Transverse colon (tissue), 4 donors: ENCODE data around the gene LMO4. TPM values are rescaled to one million over a fixed set of nuclear protein-coding genes. Genes with fewer than 3 reads are reported as not detected.

Source experiments
- DNase-seq: peaks from one replicate; pipeline ENCODE4 v3.0.0-alpha.2; 2019
- H3K27ac ChIP-seq, 4 donors: fragments of 200-600 bp; sonication (generic); 2 replicates each; pipeline ENCODE4 v1.5.1; 2016 to 2018; ENCODE audit warnings: inconsistent platforms in 4 of 4
- H3K27me3 ChIP-seq: fragments of 200-600 bp; sonication (generic); 2 replicates; pipeline ENCODE4 v1.5.1; 2017; ENCODE audit warnings: inconsistent platforms
- H3K36me3 ChIP-seq, 4 donors: fragments of 200-600 bp; sonication (generic); 2 replicates each; pipeline ENCODE4 v1.5.1; 2017 to 2019; ENCODE audit warnings: inconsistent platforms in 4 of 4
- H3K4me1 ChIP-seq, 4 donors: fragments of 200-600 bp; sonication (generic); 2 replicates each; pipeline ENCODE4 v1.5.1; 2017 to 2020; ENCODE audit warnings: inconsistent platforms in 4 of 4
- H3K4me3 ChIP-seq, 4 donors: fragments of 200-600 bp; sonication (generic); 1 replicate in 1 of 4; 2 replicates in 3 of 4; pipeline versions ENCODE4 v1.5.1 to v1.6.1; 2017 to 2019; ENCODE audit warnings: inconsistent platforms in 4 of 4
- H3K9me3 ChIP-seq, 2 donors: fragments of 200-600 bp; sonication (generic); 2 replicates each; pipeline ENCODE4 v1.5.1; 2017 to 2019; ENCODE audit warnings: inconsistent platforms in 2 of 2
- EP300 ChIP-seq: sonication (generic); formaldehyde crosslinking; IDR thresholded peaks from one replicate; pipeline ENCODE4 v1.6.1; 2017; ENCODE audit warnings: antibody characterized with exemption, low read depth
- POLR2A ChIP-seq: fragments of 450-650 bp; IDR thresholded peaks from one replicate; pipeline ENCODE4 v1.6.1; 2016; ENCODE audit warnings: antibody characterized with exemption, mild to moderate bottlenecking, moderate library complexity
- POLR2AphosphoS5 ChIP-seq, 3 donors: sonication (generic); formaldehyde crosslinking; IDR thresholded peaks; one replicate each; pipeline ENCODE4 v1.6.1; 2016; ENCODE audit warnings: antibody characterized with exemption in 3 of 3
- WGBS, 2 donors: methylation state at CpG; one replicate each; pipeline ENCODE4 v1.1.5; 2018; ENCODE audit warnings: low coverage in 1 of 2; 5-methylcytosine and 5-hydroxymethylcytosine counted together
- in situ Hi-C, 4 donors: fragments of 200-750 bp; cut with MboI; loops; one replicate each; pipeline versions ENCODE4 v1.15.0 to v1.15.1; 2017; ENCODE audit warnings: low sequenced_read_pairs in 3 of 4, low pct_ligation_motif_present in 1 of 4, low pct_unique_long_range_greater_than_20kb in 1 of 4
- intact Hi-C: fragments of 100-400 bp; cut with DNase I; formaldehyde crosslinking; loops from one replicate; pipeline ENCODE4 v1.15.1; 2023; ENCODE audit warnings: low total_unique reads
- total RNA-seq, 4 donors: library from RNA; depleted of rRNA; stranded (reverse); fragments of >200 nt; gene quantifications; one replicate each; pipeline ENCODE4 v1.1.0, GENCODE V29; 2016
- TF ChIP-seq, protein P1 (sequence below), 5 experiments: fragments of 200-600 bp in 3 of 5; fragments of 450-650 bp in 2 of 5; sonication (generic) in 3 of 5; IDR thresholded peaks; 1 replicate in 2 of 5; 2 replicates in 3 of 5; pipeline ENCODE4 v1.5.1; 2016 to 2017; ENCODE audit warnings: antibody characterized with exemption in 5 of 5, inconsistent platforms in 3 of 5, mild to moderate bottlenecking in 2 of 5, moderate library complexity in 1 of 5

Gene LMO4
- total RNA-seq, 4 donors from 2014 or later: 8.4 to 22.4 (median 16.4) TPM

DNA sequence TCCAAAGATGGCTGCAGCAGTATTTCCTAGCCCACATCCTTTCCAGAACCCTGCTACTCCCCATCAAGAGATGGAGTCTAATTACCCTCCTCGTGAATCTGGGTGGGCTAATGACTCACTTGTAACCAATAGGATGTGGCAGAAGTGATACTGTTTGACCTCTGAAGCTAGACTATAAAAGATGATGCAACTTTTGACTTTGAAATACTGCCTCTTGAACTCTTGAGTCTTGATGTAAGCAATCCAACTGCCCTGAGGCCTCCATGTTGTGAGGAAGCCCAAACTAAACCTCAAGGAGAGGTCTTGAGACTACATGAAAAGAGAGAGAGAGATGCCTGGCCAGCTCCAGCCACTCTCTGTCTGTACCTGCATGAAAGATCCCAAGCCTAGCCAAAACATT, 29.5 kb downstream of the LMO4 start:
- no peak for TF ChIP-seq POLR2AphosphoS5 (IDR thresholded peaks at IDR 0.05)
- TF ChIP-seq, protein P1, sequence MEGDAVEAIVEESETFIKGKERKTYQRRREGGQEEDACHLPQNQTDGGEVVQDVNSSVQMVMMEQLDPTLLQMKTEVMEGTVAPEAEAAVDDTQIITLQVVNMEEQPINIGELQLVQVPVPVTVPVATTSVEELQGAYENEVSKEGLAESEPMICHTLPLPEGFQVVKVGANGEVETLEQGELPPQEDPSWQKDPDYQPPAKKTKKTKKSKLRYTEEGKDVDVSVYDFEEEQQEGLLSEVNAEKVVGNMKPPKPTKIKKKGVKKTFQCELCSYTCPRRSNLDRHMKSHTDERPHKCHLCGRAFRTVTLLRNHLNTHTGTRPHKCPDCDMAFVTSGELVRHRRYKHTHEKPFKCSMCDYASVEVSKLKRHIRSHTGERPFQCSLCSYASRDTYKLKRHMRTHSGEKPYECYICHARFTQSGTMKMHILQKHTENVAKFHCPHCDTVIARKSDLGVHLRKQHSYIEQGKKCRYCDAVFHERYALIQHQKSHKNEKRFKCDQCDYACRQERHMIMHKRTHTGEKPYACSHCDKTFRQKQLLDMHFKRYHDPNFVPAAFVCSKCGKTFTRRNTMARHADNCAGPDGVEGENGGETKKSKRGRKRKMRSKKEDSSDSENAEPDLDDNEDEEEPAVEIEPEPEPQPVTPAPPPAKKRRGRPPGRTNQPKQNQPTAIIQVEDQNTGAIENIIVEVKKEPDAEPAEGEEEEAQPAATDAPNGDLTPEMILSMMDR (IDR thresholded peaks at IDR 0.05): no peak
- no peak for TF ChIP-seq POLR2A
- TF ChIP-seq EP300: no peak
- in situ Hi-C loops (no loop called here), intact Hi-C loops (no loop called here)
- H3K4me1 ChIP-seq: no peaks in the 10 kb centered on the region
- no peak for DNase-seq
- 78% methylated on average over 1 of the region's 1 CpG; no CpG with 5 or more reads in 1 of the 2 donors for WGBS, 2 donors
- no peak overlapping the region for H3K4me3 ChIP-seq
- no peak overlapping the region for H3K27ac ChIP-seq
- no peaks in the 10 kb centered on the region for H3K27me3 ChIP-seq
- H3K36me3 ChIP-seq: no peaks in the 10 kb centered on the region
- no peaks in the 10 kb centered on the region for H3K9me3 ChIP-seq

DNA sequence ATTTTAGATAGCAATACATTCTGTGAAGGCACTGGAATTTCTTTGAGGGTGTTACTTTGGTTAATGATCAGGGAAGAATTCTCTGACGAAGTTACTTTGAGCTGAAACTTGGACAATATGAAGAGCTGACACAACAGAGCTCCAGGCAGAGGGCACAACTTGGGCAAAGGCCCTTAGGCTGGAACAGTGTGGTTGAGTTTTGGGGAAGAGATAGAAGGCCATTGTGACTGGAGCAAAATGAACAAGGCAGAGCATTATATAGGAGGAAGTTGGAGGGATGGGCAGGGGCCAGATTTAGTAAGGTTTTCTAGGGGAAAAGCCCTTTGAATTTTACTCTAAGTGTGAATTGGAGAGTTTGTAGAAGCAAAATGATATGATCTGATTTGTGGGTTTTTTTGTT, 30.9 kb downstream of the LMO4 start:
- in situ Hi-C loops (no loop called here), intact Hi-C loops (no loop called here)
- no peaks in the 10 kb centered on the region for H3K4me1 ChIP-seq
- 94% methylated on average over 1 of the region's 1 CpG; no CpG with 5 or more reads in 1 of the 2 donors for WGBS, 2 donors
- H3K4me3 ChIP-seq: no peak overlapping the region
- DNase-seq: no peak
- H3K9me3 ChIP-seq: no peaks in the 10 kb centered on the region
- H3K27ac ChIP-seq: no peak overlapping the region
- H3K27me3 ChIP-seq: no peaks in the 10 kb centered on the region
- H3K36me3 ChIP-seq: no peaks in the 10 kb centered on the region
- TF ChIP-seq POLR2A (no peak), POLR2AphosphoS5 (IDR thresholded peaks at IDR 0.05) (no peak), EP300 (no peak)
- TF ChIP-seq, protein P1 (IDR thresholded peaks at IDR 0.05): no peak

DNA sequence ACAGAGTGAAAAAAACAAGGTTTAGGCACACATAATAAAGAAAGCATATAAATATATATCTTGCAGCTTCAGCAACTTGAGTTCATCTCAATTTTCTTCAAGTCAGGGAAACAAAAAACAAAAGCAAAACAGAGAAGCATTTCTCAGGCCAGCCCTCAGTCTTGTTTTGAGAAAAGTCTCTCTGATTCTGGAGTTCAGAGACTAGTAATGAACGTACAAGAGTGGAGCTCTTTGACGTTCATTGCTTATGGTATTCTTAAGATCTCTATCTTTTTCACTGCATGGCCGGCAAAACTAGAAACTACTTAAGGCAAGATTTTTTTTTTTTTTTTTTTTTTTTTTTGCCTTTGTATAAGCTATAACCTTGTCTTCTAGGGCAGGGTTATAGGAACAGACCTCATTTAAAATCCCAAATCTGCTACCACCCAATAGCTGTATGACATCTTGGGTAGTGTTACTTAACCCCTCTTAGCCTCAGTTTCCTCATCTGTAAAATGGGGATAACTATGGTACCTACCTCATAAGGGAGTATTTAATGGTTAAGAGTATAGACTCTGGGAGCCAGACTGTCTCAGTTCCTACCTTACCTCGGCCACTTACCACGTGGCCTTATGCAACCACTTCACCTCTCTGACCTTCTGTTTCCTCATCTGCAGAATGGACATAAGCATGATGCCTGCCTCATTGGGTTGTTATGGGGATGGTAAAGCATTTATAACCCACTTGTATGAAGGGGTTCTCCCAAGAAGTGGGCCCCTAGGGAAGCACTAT, 33.6 kb downstream of the LMO4 start:
- DNase-seq: no peak
- H3K27me3 ChIP-seq: no peaks in the 10 kb centered on the region
- in situ Hi-C loops: no loop called here
- WGBS, 2 donors: 54 to 64% methylated on average over 5 of the region's 5 CpGs
- H3K27ac ChIP-seq: no peak overlapping the region
- no peaks in the 10 kb centered on the region for H3K4me1 ChIP-seq
- no peak overlapping the region for H3K4me3 ChIP-seq
- H3K36me3 ChIP-seq: no peaks in the 10 kb centered on the region
- no peaks in the 10 kb centered on the region for H3K9me3 ChIP-seq
- intact Hi-C loops: no loop called here
- TF ChIP-seq POLR2AphosphoS5 (IDR thresholded peaks at IDR 0.05) (no peak), EP300 (no peak), POLR2A (no peak)
- TF ChIP-seq, protein P1 (IDR thresholded peaks at IDR 0.05): no peak

DNA sequence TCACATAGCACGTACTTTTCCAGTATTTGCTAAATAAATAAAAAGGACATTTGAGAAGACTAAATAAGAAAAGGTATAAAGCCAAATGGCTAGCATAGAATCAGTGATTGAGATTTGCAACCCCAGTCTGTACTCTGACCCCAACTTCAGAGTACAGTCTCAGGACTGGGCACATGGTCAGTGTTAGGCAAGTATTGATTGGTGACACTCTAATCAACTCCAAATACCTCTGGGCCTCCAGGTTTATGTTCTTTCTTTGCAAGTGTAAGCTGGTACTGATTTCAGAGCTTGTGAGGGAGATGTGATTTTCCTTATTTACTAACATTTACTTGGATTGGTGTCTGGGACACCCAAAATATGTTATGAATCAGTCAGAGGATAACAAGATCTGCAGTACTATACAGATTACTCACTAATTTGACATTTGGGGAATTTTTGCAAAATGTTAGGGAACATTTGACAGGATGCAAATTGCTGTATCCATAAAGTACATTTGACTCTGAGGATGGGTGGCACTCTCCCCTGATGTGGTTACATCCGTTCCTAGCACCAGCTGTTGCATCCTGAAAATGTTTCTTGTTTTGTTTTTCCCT, 34.2 kb downstream of the LMO4 start:
- no peaks in the 10 kb centered on the region for H3K27me3 ChIP-seq
- no peak overlapping the region for H3K4me3 ChIP-seq
- no peaks in the 10 kb centered on the region for H3K36me3 ChIP-seq
- intact Hi-C loops: no loop called here
- DNase-seq: no peak
- 73 to 91% methylated on average over 2 of the region's 2 CpGs for WGBS, 2 donors
- TF ChIP-seq EP300: no peak
- TF ChIP-seq, protein P1 (IDR thresholded peaks at IDR 0.05): no peak
- no peak for TF ChIP-seq POLR2A
- TF ChIP-seq POLR2AphosphoS5 (IDR thresholded peaks at IDR 0.05): no peak
- in situ Hi-C loops: no loop called here
- H3K27ac ChIP-seq: no peak overlapping the region
- H3K9me3 ChIP-seq: no peaks in the 10 kb centered on the region
- no peaks in the 10 kb centered on the region for H3K4me1 ChIP-seq
